Activated CD8-positive, alpha-beta memory T cell treated with anti-CD3 and anti-CD28 coated beads, Interleukin-2, amount 50 U/mL, for 24 hours (primary cell): ENCODE measurements around the gene GPATCH4.
"Not testable (repeated sequence)": the region's sequence is repeated elsewhere in the genome, so short reads cannot be mapped to it uniquely, and the experiment has no call there.

Experiments used
- DNase-seq: peaks from one replicate; pipeline ENCODE4 v3.0.0-alpha.2; 2020; ENCODE audit errors: extremely low read depth

GPATCH4 gene

DNA sequence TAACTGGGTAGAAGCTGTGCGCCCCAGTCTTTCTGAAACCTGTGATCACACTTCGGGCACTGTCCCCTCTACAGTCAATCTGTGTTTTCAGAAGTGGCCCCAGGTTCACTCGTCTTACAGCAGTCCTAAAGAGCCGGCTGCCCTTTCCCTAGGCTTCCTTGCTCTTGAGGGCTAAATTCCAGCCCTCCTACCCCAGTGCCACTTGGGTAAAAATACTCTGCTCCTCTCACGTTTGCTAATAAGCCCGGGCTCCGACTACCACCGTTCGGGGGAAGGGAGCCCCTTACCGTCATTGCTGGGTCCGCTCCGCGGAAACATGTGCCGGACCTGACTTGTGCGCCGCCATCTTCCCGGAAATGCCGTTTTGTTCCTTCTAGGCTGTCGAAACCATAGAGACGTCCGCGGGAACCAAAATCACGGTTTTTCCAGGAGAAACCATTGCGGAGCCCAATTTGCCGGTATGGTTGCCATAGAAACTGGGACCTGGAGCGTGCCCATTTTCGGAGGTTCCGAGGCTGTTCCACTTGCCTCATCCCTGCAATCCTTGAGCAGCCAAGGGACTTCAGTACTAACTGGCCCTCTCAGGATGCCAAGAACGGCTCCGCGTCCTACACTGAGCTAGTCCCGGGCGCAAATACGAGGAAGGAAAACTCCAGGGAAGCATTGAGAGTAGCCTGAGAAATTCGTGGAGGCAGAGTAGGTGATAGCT lies at the start of gene GPATCH4:
TSS of gene GPATCH4 (minus strand) at position 358 of the 709 bp plus-strand sequence.
- DNase-seq, result peak; percentile 58

DNA sequence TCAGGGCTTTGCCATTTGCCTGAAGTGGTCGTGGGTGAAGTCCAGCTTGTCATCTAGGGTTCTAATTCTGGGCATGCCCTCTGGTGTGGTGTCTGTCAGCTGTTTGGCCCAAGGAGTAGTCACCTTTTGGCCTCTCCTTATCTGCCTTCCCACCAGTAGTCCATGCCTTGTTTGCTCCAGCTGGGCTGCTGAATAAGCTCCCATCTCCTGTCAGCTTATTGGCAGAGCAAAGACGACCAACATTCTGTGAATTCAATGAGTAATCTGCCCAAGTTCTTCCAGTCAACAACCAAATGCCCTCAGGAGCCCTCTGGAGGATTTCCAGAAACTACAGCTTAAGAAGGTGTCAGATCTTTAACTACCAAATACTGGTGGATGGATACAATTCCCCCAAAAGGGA lies 47.7 kb upstream of the GPATCH4 start:
- no peak for DNase-seq

- no peak for DNase-seq
Observed at GRCh38 chr1:156648496-156648895, 47.2 kb upstream of the GPATCH4 start.

- DNase-seq, result no peak
Observed at GRCh38 chr1:156647351-156647750, 46.1 kb upstream of the GPATCH4 start.

GRCh38 chr1:156646738-156647211 lies 45.5 kb upstream of the GPATCH4 start:
- DNase-seq, result no peak

GRCh38 chr1:156645666-156646065 lies 44.4 kb upstream of the GPATCH4 start:
- DNase-seq, result no peak

- DNase-seq, result no peak
Observed at GRCh38 chr1:156645056-156645455, 43.8 kb upstream of the GPATCH4 start.

- DNase-seq, result no peak
Observed at GRCh38 chr1:156644640-156645039, 43.4 kb upstream of the GPATCH4 start.

GRCh38 chr1:156644146-156644545 lies 42.9 kb upstream of the GPATCH4 start:
- no peak for DNase-seq

GRCh38 chr1:156643778-156644092 lies 42.5 kb upstream of the GPATCH4 start:
- no peak for DNase-seq

DNA sequence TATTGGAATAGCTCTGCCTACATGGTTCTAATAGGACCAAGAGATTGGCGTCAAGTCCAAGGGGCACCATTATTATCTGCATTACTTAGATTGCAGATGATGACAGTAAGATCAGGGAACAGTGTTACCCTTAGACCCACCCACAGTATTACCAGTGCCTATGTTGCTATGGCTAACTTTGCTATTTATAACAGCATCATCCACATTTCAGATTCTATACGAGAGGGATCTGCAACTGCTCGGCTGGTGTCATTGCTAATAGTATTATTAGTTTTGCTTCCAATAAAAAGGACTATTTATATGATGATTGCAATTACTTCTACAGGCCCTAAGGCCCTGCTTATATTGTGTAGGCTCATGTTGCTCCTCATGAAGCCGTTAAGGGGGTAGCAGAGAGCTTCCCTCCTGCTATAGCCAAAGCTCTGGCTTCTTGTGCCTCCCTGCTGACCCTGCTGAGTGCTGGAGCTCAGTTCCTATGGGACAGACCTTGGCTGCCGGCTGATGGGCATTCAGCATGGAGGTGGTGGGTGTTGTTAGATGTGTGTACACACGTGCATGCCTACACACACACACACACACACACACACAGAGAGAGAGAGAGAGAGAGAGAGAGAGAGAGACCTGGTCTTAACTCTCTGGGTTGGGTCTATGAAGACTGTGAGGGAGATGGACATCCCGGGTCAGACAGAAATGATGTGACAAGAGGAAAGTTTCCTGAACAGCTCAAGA lies 41.9 kb upstream of the GPATCH4 start:
- DNase-seq, result no peak

DNA sequence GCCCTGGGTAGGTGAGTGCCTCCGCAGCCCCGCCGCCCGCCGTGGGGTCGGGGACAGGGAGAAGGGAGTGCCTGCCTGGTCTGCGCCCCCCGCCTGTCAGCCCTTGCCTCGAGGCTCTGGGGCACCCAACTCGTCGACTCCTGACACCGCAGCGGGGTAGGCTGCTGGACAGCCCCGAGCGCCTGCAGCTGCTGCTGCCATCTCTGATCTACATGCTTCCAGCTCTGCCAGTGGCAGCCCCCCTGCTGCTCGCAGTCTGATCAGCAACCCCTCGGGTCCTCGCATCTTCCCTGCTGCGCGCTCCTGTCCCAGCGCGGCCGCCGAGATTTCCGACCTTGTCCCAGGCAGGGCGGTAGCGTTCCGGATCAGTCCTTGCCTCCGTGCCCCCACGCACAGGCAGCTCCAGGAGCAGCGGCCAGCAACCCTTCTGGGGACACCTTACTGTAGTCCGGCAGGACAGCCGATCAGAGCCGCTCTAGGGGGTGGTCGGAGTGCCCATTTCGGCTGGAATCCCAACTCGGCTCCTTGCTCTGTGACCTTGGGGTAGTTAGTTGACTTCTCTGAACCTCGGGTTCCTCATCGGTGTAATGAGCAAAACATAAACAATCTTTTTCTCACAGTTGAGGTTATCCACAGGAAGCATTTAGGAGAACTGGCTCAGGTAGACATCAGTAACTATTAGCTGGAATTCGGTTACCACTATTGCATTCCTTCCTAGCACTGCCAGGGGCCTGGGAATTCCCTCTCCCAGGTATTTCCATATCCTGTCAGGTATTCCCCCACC lies 41.2 kb upstream of the GPATCH4 start:
- DNase-seq, result no peak

GRCh38 chr1:156641761-156642264 lies 40.5 kb upstream of the GPATCH4 start, which contains the start of gene BCAN:
BCAN (plus strand) TSS chr1:156642117; CDS start chr1:156646055, 3,938 bp downstream.
- no peak for DNase-seq

DNA sequence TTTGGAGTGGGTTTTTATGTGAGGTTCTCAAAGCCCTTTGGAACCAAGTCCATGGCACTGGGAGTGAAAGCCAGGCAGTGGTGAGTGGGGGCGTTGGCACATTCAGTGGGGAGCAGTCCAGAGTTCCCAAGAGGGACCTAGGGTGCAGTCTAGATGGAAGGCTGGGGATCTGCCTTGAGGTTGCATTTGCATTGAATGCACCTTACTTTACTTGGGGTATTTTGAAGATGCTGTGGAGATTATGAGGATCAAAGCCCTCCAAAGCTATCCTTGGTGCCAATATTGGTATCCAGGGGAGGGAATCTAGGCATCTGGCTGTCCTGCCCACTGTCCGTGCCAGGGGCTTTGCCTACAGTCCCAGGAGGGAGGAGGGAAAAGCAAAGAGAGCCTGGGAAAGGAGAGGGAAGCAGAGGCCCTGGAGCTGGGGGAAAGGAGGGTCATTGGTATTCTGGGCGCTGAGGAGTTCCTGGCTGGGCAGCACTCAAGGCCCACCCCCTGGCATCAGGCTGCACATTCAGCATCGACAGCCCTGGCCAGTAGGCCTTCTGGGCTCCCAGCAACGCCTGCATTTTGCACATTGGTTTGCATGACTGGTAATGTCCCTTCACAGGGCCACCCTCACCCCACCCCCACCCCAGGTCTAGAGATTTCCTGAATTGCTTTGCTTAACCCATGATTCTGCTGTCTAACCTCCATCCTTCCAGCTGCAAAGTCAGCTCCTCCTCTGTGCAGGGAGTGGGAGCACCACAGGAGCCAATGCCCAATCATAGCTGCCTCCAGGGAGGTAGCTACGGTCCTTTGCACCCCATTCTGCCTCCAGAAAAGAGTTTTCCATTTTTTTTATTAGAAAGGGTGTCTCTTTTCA lies 39.8 kb upstream of the GPATCH4 start:
- no peak for DNase-seq

- DNase-seq, result no peak
Observed at GRCh38 chr1:156639601-156640101, 38.4 kb upstream of the GPATCH4 start.

DNA sequence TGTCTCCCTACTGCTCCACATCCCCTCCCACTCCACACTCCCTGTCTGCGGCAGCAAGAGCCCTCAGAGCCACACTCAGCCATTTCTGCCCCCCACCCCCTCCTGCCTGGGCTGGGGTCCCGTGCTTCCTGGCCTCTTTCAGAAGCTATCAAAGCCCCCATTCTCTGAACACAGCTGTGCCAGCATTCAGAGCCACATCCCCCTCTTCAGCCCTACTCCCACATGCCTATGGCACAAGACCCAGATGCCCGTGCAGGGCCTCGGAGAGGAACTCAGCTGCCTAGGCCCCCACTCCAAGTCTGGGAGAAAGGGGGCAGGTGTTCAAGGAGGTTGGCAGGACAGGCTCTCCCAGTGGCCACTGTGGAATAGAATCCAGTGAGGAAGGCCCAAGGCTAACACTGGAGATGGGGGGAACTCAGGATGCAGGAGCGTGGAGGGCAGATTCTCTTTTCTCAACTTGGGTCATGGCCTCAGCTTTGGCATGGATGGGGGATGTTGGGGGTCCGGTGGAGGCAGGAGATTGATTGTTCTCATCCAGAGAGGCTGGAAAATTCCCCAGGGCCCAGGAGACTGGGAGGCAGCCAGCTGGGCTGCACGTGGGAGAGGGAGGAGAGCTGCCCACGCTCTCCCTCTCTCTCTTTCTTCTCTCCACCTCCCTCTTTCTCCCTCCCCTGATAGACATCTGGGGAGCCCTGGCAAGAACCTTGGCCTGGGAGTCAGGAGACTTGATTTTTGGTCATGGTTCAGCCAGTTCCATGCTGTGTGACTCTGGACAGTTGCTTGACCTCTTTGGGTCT lies 37.1 kb upstream of the GPATCH4 start:
- no peak for DNase-seq

DNA sequence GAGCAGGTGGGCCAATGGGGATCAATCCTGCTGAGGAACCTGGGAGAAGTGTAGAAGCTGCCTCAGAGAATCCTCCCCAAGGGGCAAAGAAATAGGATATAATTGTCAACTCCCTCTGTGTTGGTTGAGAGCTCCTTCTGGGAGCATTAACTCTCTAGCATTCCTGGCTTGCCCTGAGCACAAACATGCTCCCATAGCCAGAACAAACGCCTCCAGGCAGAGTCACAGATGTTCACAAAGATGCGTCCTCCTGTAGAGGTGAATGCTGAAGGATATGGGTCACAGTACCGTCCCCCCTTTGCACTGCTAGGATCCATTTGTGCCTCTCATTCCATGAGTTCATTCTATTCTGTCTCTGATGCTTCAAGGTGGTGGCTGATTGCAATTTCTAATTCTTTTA lies 31.1 kb upstream of the GPATCH4 start:
- DNase-seq, result no peak

- DNase-seq, result not testable (repeated sequence)
Observed at GRCh38 chr1:156631152-156631551, 29.9 kb upstream of the GPATCH4 start.

- no peak for DNase-seq
Observed at GRCh38 chr1:156629823-156630449, 28.7 kb upstream of the GPATCH4 start.
